OCI-M1 (cell line): ENCODE data around the gene NSA2.

Source experiments
- DNase-seq: peaks from one replicate; lab custom pipeline; 2025; lab: John Stamatoyannopoulos, UW

Gene NSA2

DNA sequence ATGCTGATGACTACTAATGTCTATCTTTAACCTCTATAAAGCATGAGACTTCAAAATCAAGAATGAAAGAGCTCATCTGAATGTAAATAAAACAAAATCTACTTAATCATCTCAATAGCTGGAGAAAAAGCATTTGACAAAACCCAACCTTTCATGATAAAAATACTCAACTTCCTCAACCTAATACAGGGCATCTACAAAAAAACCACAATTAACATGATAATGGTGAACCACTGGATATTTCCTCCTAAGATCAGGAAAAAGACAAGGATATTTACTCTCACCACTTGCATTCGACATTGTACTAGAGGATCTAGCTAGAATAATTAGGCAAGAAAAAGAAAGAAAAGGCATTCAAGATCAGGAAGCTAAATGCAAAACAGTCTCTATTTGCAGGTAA lies 49.8 kb downstream of the NSA2 start:
- no peak for DNase-seq

DNA sequence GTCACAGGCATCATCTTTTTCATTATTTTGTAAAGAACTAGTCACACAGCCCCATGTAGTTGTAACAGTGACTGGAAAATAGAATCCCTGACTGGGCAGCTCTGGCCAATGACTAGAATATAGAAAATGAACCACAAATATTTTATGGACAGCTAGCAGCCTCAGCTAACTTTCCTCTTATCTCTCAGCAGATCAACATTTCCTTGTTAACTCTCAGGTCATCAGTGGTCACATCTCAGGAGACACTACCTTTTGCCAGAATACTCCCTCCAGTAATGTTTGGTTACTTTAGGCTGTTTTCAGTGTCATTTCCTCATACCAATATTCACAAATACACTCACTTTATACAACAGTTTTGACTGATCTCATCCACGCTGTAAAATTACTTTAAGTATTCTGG lies 55.2 kb downstream of the NSA2 start:
- DNase-seq, result no peak

DNA sequence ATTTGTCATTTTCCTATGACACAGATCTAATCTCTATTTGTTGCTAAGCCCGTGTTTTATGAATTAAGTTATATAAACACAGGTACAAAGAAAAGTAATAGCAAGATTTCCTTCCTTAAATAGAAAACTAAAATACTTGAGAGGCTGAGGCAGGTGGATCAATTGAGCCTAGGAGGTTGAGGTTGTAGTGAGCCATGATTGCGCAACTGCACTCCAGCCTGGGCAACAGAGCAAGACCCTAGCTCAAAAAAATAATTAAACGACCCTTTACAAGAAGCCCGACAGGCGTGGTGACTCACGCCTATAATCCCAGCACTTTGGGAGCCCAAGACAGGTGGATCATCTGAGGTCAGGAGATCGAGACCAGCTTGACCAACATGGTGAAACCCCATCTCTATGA lies 62.4 kb downstream of the NSA2 start:
- no peak for DNase-seq
